Ammon's horn (tissue), 1 donor: ENCODE measurements around the gene GABARAPL1.

Experiments used
- DNase-seq: peaks from one replicate; pipeline ENCODE4 v3.0.0-alpha.2; 2016; ENCODE audit warnings: low spot score

Gene GABARAPL1

DNA sequence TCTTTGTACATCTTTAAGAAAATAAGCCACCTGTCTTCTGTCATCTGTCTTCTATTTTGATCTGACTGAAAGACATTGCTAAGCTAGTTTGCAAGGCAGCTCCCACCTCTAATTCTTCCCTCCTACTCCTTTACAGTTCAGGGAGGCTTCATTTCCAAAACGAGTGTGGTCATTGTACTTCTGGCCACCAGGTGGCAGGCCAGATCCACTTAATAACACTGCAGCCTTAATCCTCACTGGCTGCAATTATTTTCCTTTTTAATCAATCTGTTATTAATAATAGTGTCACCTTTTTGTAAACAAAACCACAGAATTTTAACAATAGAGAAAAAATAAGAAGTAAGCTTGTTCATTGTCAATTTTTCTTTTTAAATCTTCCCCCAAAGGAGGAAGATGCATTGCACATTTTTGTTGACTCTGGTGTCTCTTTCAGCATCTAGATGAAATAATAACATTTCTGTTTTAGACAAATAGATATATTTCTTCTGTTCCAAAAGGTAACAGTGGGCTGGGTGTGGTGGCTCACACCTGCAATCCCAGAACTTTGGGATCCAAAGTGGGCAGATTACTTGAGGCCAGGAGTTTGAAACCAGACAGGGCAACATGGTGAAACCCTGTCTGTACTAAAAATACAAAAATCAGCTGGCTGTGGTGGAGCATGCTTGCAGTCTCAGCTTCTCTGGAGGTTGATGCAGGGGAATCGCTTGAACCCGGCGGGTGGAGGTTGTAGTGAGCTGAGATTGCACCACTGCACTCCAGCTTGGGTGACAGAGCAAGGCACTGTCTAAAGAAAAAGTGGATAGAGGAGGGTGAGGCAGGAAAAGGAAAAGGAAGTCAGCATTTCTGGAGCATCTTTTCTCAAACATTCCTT lies 23.3 kb downstream of the GABARAPL1 start:
- peak; percentile 72 for DNase-seq

DNA sequence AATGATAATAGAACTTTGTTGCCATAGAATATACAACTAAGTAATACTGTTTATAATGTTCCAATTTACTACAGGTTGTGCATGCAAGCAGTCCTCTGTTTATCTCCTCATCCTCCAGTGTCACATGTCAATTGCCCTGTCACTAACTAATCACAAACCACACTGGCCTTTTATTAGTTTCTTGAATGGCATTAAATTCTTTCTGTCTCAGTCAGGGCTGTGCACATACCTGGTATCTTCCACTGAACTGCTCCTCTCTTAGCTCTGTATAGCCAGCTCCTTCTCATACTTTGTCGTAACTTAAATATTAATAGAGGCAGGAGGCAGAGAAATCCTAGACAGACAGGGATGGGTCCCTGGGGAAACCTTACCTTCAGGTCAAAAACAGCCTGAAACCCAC lies 24.0 kb downstream of the GABARAPL1 start:
- DNase-seq, result no peak

GRCh38 chr12:10238526-10238925 lies 25.8 kb downstream of the GABARAPL1 start:
- DNase-seq, result no peak

- no peak for DNase-seq
Measured at GRCh38 chr12:10241290-10241689, 28.6 kb downstream of the GABARAPL1 start.

DNA sequence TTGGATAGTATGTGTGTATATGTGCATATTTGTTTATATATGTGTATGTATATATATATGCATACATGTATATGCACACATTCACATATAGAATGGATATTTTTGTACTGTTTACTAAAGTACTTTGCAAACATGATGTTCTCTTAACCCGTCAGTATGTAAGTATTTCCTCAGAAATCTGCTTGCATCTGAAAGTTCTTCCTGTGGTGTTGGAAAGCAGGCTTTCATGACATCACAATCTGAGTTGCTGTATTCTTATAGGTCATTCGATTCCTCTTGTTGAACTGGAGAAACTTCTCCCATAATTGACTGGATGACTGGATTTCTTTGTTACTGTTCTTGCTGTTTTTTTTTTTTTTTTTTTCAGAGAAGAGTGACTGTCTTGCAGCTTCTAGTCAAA lies 29.1 kb downstream of the GABARAPL1 start:
- no peak for DNase-seq

- DNase-seq, result no peak
Measured at GRCh38 chr12:10242539-10242938, 29.9 kb downstream of the GABARAPL1 start.

DNA sequence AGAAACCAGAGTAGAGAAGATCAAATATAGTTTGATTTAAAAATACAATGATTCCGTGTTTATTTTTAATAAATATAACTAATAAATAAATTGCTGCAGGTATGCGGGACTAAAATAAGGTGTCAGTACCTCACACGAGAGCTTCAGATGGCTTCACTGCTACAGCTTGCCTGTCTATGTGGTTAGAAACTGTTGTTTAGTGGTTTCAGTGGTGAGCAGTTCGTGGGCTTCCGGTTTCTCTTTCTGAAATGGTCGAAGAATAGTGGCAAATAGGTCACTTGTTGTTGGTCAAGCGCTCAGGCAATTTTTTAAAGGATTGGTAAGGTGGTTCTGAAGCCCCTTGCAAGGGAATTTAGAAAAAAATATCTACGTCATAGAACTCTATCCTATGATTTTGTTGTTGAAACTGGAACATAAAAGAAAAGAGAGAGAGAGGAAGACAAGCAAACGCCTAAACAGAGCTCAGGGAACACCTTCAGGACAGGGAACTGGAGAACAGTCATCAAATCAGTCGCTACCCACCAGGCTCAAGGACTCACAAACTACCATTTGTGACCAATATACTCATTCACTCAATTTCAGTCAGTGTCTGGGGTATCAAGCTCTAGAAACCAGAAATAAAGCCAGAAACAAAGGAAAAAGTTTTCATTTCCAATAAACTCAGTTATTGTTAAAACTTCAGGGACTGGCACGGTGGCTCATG lies 31.3 kb downstream of the GABARAPL1 start:
- DNase-seq, result no peak

GRCh38 chr12:10247436-10248058 lies 34.9 kb downstream of the GABARAPL1 start:
- no peak for DNase-seq

- DNase-seq, result no peak
Measured at GRCh38 chr12:10249690-10250455, 37.2 kb downstream of the GABARAPL1 start.

DNA sequence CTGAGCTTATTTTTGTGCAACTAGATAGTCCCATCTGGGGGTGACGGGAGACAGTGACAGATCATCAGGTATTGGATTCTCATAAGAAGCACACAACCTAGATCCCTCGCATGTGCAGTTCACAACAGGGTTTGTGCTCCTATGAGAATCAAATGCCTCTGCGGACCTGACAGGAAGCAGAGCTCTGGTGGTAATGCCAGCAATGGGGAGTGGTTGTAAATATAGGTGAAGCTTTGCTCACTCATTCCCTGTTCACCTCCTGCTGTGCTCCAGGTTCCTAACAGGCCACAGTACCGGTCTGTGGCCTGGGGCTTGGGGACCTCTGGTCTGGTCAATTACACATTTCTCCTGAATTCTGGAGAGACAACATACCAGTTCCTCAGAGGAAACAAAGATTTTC lies 39.0 kb downstream of the GABARAPL1 start:
- DNase-seq, result no peak

- no peak for DNase-seq
Measured at GRCh38 chr12:10252201-10252600, 39.5 kb downstream of the GABARAPL1 start.

DNA sequence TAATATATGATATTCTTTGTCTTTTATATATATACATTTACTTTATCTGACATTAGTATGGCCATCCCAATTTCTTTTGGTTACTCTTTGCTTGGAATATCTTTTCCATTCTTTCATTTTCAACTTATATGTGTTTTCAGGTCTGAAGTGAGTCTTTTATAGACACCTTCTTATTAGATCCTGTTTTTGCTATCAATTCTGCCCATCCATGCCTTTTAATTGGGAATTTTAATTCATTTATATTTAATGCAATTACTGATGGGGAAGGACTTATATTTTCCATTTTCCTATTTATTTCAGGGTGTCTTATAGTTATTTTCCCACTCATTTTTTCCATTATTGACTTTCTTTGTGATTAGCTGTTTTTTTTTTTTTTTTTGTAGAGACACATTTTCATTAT lies 43.4 kb downstream of the GABARAPL1 start:
- no peak for DNase-seq

DNA sequence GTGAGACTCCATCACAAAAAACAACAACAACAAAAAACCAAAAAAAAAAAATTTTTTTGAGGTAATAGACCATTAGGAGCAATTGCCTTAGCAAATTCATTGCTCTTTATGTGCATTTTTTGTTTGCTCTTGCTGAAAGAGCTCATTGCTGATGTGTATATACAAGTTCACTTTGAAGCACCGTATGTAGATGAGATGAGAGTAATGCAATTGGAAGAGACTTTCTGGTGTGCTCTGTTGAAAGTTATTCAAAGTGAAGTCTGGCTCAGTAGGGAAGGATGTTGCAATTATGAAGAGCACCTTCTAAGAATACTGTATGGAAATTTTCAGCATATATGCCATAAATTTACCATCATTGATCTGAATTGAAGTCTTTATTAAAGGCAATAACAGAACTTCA lies 48.2 kb downstream of the GABARAPL1 start:
- DNase-seq, result no peak

DNA sequence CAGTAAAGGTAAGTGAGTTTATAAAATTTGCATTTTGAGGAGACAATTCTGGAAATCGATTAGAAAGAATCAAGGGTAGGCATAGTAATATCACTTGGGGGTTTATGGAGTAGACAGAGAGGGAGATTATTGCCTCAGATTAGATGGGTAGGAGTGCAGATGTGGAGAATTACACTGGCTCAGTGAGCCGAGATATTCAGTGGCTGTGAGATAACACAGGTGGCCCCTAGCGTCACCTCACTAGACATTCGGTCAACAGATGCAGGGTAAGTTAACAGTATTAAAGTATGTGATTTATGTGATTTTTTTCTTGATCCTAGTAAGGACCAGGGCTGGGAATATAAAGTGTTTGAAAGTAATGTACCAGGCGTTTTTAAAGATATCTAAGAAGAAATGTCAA lies 55.4 kb downstream of the GABARAPL1 start:
- DNase-seq, result no peak

DNA sequence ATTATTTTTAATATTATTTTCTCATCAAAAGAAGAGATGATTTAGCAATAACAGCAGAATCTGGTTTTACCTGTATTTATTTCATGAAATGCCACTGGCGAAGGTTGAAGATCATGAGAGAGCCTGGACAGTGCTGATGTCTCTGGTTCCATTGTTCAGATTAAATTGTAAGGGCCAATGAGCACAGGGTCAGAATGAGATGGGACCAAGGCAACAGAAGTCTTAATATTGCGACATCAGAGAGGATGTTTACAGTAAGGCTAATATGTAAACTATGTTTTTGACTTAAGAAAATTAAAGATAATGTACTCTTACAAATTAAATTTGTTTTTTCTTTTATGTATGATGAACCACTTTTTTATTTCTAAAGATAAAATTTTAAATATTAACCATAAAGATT lies 59.8 kb downstream of the GABARAPL1 start:
- no peak for DNase-seq
